Ovary (tissue), 3 donors: ENCODE data around the gene RASL10A.

Experiments used
- EP300 ChIP-seq: sonication (generic); formaldehyde crosslinking; IDR thresholded peaks from one replicate; pipeline ENCODE4 v1.6.1; 2017; ENCODE audit warnings: antibody characterized with exemption
- POLR2A ChIP-seq: fragments of 450-650 bp; IDR thresholded peaks from one replicate; pipeline ENCODE4 v1.6.1; 2017; ENCODE audit warnings: antibody characterized with exemption, mild to moderate bottlenecking, moderate library complexity
- TF ChIP-seq, protein P1 (sequence below), 3 donors: fragments of 450-650 bp in 2 of 3; fragments of 200-600 bp in 1 of 3; IDR thresholded peaks; one replicate each; pipeline versions ENCODE4 v1.5.1 to v1.8.0; 2016 to 2022; ENCODE audit warnings: antibody characterized with exemption in 3 of 3, mild to moderate bottlenecking in 1 of 3
- donor health status: DM: no; HTN: no; CAD: no.

GRCh38 chr22:29337631-29338284, 22.3 kb upstream of the RASL10A start:
- TF ChIP-seq, protein P1, sequence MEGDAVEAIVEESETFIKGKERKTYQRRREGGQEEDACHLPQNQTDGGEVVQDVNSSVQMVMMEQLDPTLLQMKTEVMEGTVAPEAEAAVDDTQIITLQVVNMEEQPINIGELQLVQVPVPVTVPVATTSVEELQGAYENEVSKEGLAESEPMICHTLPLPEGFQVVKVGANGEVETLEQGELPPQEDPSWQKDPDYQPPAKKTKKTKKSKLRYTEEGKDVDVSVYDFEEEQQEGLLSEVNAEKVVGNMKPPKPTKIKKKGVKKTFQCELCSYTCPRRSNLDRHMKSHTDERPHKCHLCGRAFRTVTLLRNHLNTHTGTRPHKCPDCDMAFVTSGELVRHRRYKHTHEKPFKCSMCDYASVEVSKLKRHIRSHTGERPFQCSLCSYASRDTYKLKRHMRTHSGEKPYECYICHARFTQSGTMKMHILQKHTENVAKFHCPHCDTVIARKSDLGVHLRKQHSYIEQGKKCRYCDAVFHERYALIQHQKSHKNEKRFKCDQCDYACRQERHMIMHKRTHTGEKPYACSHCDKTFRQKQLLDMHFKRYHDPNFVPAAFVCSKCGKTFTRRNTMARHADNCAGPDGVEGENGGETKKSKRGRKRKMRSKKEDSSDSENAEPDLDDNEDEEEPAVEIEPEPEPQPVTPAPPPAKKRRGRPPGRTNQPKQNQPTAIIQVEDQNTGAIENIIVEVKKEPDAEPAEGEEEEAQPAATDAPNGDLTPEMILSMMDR (IDR thresholded peaks at IDR 0.05) = no peak
- no peak for TF ChIP-seq POLR2A
- TF ChIP-seq EP300 = no peak
